Neural progenitor cell (in vitro differentiated cells): ENCODE results near the gene ATF7IP2. TPM values are rescaled to one million over a fixed set of nuclear protein-coding genes. Genes with fewer than 3 reads are reported as not detected.
"Not testable (repeated sequence)": the region's sequence is repeated elsewhere in the genome, so short reads cannot be mapped to it uniquely, and the experiment has no call there.

Experiments
- DNase-seq: peaks from one replicate; pipeline ENCODE4 v3.0.0-alpha.2; 2016; ENCODE audit warnings: low spot score
- H2AFZ ChIP-seq: fragments of 200-600 bp; sonication (generic); replicated peaks from 2 replicates; pipeline ENCODE4 v1.6.1; 2016; ENCODE audit warnings: antibody characterized with exemption
- H3F3A ChIP-seq: fragments of 200-600 bp; sonication (generic); 2 replicates; pipeline ENCODE4 v1.6.1; 2016; ENCODE audit warnings: antibody characterized with exemption, low read depth
- H3K27ac ChIP-seq: fragments of 200-600 bp; sonication (generic); 2 replicates; pipeline ENCODE4 v1.5.1; 2016; ENCODE audit warnings: mild to moderate bottlenecking
- H3K27me3 ChIP-seq: fragments of 200-600 bp; sonication (generic); 2 replicates; pipeline ENCODE4 v1.6.1; 2016; ENCODE audit warnings: mild to moderate bottlenecking, moderate library complexity
- H3K36me3 ChIP-seq: fragments of 200-600 bp; sonication (generic); 2 replicates; pipeline ENCODE4 v1.5.1; 2016
- H3K4me1 ChIP-seq: fragments of 200-600 bp; sonication (generic); 2 replicates; pipeline ENCODE4 v1.6.1; 2016; ENCODE audit warnings: mixed run types
- H3K4me2 ChIP-seq: fragments of 200-600 bp; sonication (generic); 2 replicates; pipeline ENCODE4 v1.6.1; 2016
- H3K4me3 ChIP-seq: fragments of 200-600 bp; sonication (generic); 2 replicates; pipeline ENCODE4 v1.5.1; 2016
- H3K79me2 ChIP-seq: fragments of 200-600 bp; sonication (generic); 2 replicates; pipeline ENCODE4 v1.6.1; 2016; ENCODE audit warnings: low read depth
- H3K9ac ChIP-seq: fragments of 200-600 bp; sonication (generic); 2 replicates; pipeline ENCODE4 v1.6.1; 2016
- H3K9me3 ChIP-seq: fragments of 200-600 bp; sonication (generic); 2 replicates; pipeline ENCODE4 v1.5.1; 2016; ENCODE audit warnings: low read depth
- H4K20me1 ChIP-seq: fragments of 200-600 bp; sonication (generic); 2 replicates; pipeline ENCODE4 v1.6.1; 2016; ENCODE audit warnings: low read depth
- H3K27ac Mint-ChIP-seq: 3 replicates; pipeline ENCODE4 v1.8.0; 2021; ENCODE audit warnings: mixed read lengths
- H3K27me3 Mint-ChIP-seq: 2 replicates; pipeline ENCODE4 v1.8.0; 2022; ENCODE audit warnings: low read depth, mild to moderate bottlenecking, inconsistent platforms, moderate library complexity, mixed read lengths; ENCODE audit not compliant: insufficient read depth
- H3K36me3 Mint-ChIP-seq: 3 replicates; pipeline ENCODE4 v1.8.0; 2021; ENCODE audit warnings: mixed read lengths
- H3K4me1 Mint-ChIP-seq: 3 replicates; pipeline ENCODE4 v1.8.0; 2021; ENCODE audit warnings: mixed read lengths
- H3K4me3 Mint-ChIP-seq: 3 replicates; pipeline ENCODE4 v1.8.0; 2021; ENCODE audit warnings: mild to moderate bottlenecking, moderate library complexity, mixed read lengths
- H3K9me3 Mint-ChIP-seq: 3 replicates; pipeline ENCODE4 v1.8.0; 2020; ENCODE audit warnings: mixed read lengths
- CTCF ChIP-seq: fragments of 200-600 bp; sonication (generic); IDR thresholded peaks from 2 replicates; pipeline ENCODE4 v1.5.1; 2017; ENCODE audit warnings: antibody characterized with exemption, mild to moderate bottlenecking
- EZH2 ChIP-seq: fragments of 200-600 bp; sonication (generic); IDR thresholded peaks from 2 replicates; pipeline ENCODE4 v1.6.1; 2017; ENCODE audit warnings: antibody characterized with exemption, mild to moderate bottlenecking, moderate library complexity
- EZH2phosphoT487 ChIP-seq: fragments of 200-600 bp; sonication (generic); IDR thresholded peaks from 2 replicates; pipeline ENCODE4 v1.6.1; 2017; ENCODE audit warnings: antibody characterized with exemption
- total RNA-seq: library from RNA; depleted of rRNA; stranded (reverse); fragments of >200 nt; gene quantifications from 2 replicates; pipeline ENCODE4 v1.2.3, GENCODE V29; 2015; ENCODE audit warnings: low replicate concordance

The ATF7IP2 gene
- total RNA-seq, 1 donor from 2014 or later, result 31.0 TPM

GRCh38 chr16:10352262-10352661, 33.6 kb upstream of the ATF7IP2 start:
- no peaks in the 10 kb centered on the region for H3K27me3 ChIP-seq
- H3F3A ChIP-seq, result no peaks in the 10 kb centered on the region
- no peaks in the 10 kb centered on the region for H4K20me1 ChIP-seq
- no peak for DNase-seq
- H3K4me2 ChIP-seq, result no peak overlapping the region
- H3K4me3 Mint-ChIP-seq, result no peak overlapping the region
- H3K9me3 Mint-ChIP-seq, result no peaks in the 10 kb centered on the region
- H3K4me1 Mint-ChIP-seq, result no peaks in the 10 kb centered on the region
- H3K79me2 ChIP-seq, result no peaks in the 10 kb centered on the region
- no peaks in the 10 kb centered on the region for H3K36me3 ChIP-seq
- H3K27ac Mint-ChIP-seq, result no peak overlapping the region
- TF ChIP-seq EZH2 (no peak), EZH2phosphoT487 (no peak), CTCF (no peak)
- no peaks in the 10 kb centered on the region for H3K36me3 Mint-ChIP-seq
- no peaks in the 10 kb centered on the region for H3K4me1 ChIP-seq
- H3K27ac ChIP-seq, result no peak overlapping the region
- H3K9me3 ChIP-seq, result no peaks in the 10 kb centered on the region
- peaks cover 2% of the 10 kb centered on the region for H3K27me3 Mint-ChIP-seq
- no peak overlapping the region for H2AFZ ChIP-seq
- no peak overlapping the region for H3K9ac ChIP-seq
- no peak overlapping the region for H3K4me3 ChIP-seq

GRCh38 chr16:10355589-10355988, 30.3 kb upstream of the ATF7IP2 start:
- Histone ChIP-seq H3K27ac (no peak overlapping the region), H3K9me3 (no peaks in the 10 kb centered on the region), H4K20me1 (no peaks in the 10 kb centered on the region), H3F3A (no peaks in the 10 kb centered on the region), H3K9ac (no peak overlapping the region), H3K79me2 (no peaks in the 10 kb centered on the region), H3K4me3 (no peak overlapping the region), H3K36me3 (no peaks in the 10 kb centered on the region), H3K27me3 (no peaks in the 10 kb centered on the region), H3K4me1 (no peaks in the 10 kb centered on the region), H3K4me2 (no peak overlapping the region), H2AFZ (no peak overlapping the region)
- no peak overlapping the region for H3K4me3 Mint-ChIP-seq
- H3K9me3 Mint-ChIP-seq, result no peaks in the 10 kb centered on the region
- H3K4me1 Mint-ChIP-seq, result no peaks in the 10 kb centered on the region
- H3K27ac Mint-ChIP-seq, result no peak overlapping the region
- H3K27me3 Mint-ChIP-seq, result no peaks in the 10 kb centered on the region
- H3K36me3 Mint-ChIP-seq, result no peaks in the 10 kb centered on the region
- TF ChIP-seq EZH2, result no peak
- TF ChIP-seq EZH2phosphoT487, result no peak
- no peak for TF ChIP-seq CTCF
- DNase-seq, result no peak

GRCh38 chr16:10356870-10357842, 28.7 kb upstream of the ATF7IP2 start:
- no peaks in the 10 kb centered on the region for H3K27me3 ChIP-seq
- no peak for TF ChIP-seq EZH2
- TF ChIP-seq CTCF, result no peak
- no peak for TF ChIP-seq EZH2phosphoT487
- H3K36me3 Mint-ChIP-seq, result no peaks in the 10 kb centered on the region

GRCh38 chr16:10361747-10362076, 24.1 kb upstream of the ATF7IP2 start:
- H2AFZ ChIP-seq, H3K9ac ChIP-seq, H3K27ac Mint-ChIP-seq, H3K4me3 ChIP-seq, H3K27me3 Mint-ChIP-seq, H3K9me3 Mint-ChIP-seq, H3K4me1 Mint-ChIP-seq, H3K9me3 ChIP-seq, H3K27me3 ChIP-seq, H3F3A ChIP-seq, H4K20me1 ChIP-seq, H3K79me2 ChIP-seq, H3K4me1 ChIP-seq, H3K27ac ChIP-seq, H3K4me3 Mint-ChIP-seq, H3K36me3 Mint-ChIP-seq, H3K36me3 ChIP-seq, H3K4me2 ChIP-seq, DNase-seq: not testable (repeated sequence)

More at GRCh38 chr16:10356870-10357842, 28.7 kb upstream of the ATF7IP2 start:
- H3K27ac Mint-ChIP-seq, result no peak overlapping the region
- no peak overlapping the region for H3K4me3 ChIP-seq
- no peaks in the 10 kb centered on the region for H3K4me1 ChIP-seq
- DNase-seq, result no peak
- no peaks in the 10 kb centered on the region for H3K36me3 ChIP-seq
- H3K9me3 Mint-ChIP-seq, result no peaks in the 10 kb centered on the region
- no peaks in the 10 kb centered on the region for H3K27me3 Mint-ChIP-seq
- H3F3A ChIP-seq, result no peaks in the 10 kb centered on the region
- no peak overlapping the region for H3K4me2 ChIP-seq
- H3K4me3 Mint-ChIP-seq, result no peak overlapping the region
- H3K9ac ChIP-seq, result no peak overlapping the region
- H2AFZ ChIP-seq, result no peak overlapping the region
- no peak overlapping the region for H3K27ac ChIP-seq
- no peaks in the 10 kb centered on the region for H3K9me3 ChIP-seq
- H3K79me2 ChIP-seq, result no peaks in the 10 kb centered on the region
- H4K20me1 ChIP-seq, result no peaks in the 10 kb centered on the region
- H3K4me1 Mint-ChIP-seq, result no peaks in the 10 kb centered on the region
